HCT116 (cell line): ENCODE measurements around the gene ZNF853. TPM values are rescaled to one million over a fixed set of nuclear protein-coding genes. Genes with fewer than 3 reads are reported as not detected.

Experiments
- ATAC-seq: fragments of 200-7000 bp; cut with Tn5 transposase; 2 replicates; pipeline ENCODE4 v1.9.1; 2020; ENCODE audit warnings: mild to moderate bottlenecking, moderate library complexity
- BruUV-seq: library from RNA; stranded (reverse); fragments of 400-500 nt; replicated peaks from 2 replicates; lab custom pipeline; 2021; lab: Mats Ljungman, UMichigan
- CTCF ChIA-PET: fragments of 300-600 bp; sonication (Branson Sonifier 250); formaldehyde crosslinking; loops from one replicate; lab custom pipeline; 2021; ENCODE audit warnings: antibody characterized with exemption; lab: Charles Lee
- POLR2A ChIA-PET: fragments of 300-600, 350-600 bp; sonication (Branson Sonifier 250); formaldehyde crosslinking; loops from one replicate; lab custom pipeline; 2021; ENCODE audit warnings: antibody characterized with exemption; lab: Charles Lee
- RAD21 ChIA-PET, 2 experiments: fragments of 300-600 bp; sonication (Branson Sonifier 250); formaldehyde crosslinking; loops; one replicate each; lab custom pipeline; 2023; ENCODE audit warnings: low total read pairs in 2 of 2; ENCODE audit not compliant: uncharacterized antibody in 2 of 2, unreplicated experiment in 2 of 2, low non-redundant PET in 1 of 2; lab: Charles Lee
- DNase-seq: peaks from one replicate; pipeline ENCODE4 v3.0.0-alpha.2; 2010; ENCODE audit warnings: low read depth, low spot score
- H2AFZ ChIP-seq: fragments of 200-600 bp; shearing (Covaris generic), sonication (generic); 2 replicates; pipeline ENCODE4 v1.6.1; 2017; ENCODE audit warnings: low read depth, mixed run types, mixed read lengths, antibody characterized with exemption, low read length; ENCODE audit not compliant: poor library complexity, severe bottlenecking
- H3K27ac ChIP-seq: 2 replicates; pipeline ENCODE4 v1.5.1; 2012; ENCODE audit warnings: low read depth, low read length
- H3K27me3 ChIP-seq: fragments of 200-600 bp; sonication (generic); 2 replicates; pipeline ENCODE4 v1.6.1; 2016; ENCODE audit warnings: mixed run types, low read length, mixed read lengths; ENCODE audit not compliant: insufficient read depth
- H3K36me3 ChIP-seq, 2 experiments: fragments of 200-500 bp in 1 of 2; fragments of 200-600 bp in 1 of 2; sonication (Bioruptor generic) in 1 of 2; sonication (generic) in 1 of 2; 2 replicates each; pipeline versions ENCODE4 v1.5.1 to v1.6.1; 2014 to 2016; ENCODE audit warnings: low read length in 2 of 2, inconsistent platforms in 1 of 2, mixed read lengths in 1 of 2, mixed run types in 1 of 2; ENCODE audit not compliant: insufficient read depth in 2 of 2, control insufficient read depth in 1 of 2
- H3K4me1 ChIP-seq, 2 experiments: fragments of 200-600 bp in 1 of 2; sonication (generic) in 1 of 2; 2 replicates each; pipeline versions ENCODE4 v1.5.1 to v1.6.1; 2012 to 2017; ENCODE audit warnings: low read length in 2 of 2, inconsistent platforms in 1 of 2, mild to moderate bottlenecking in 1 of 2, mixed read lengths in 1 of 2, mixed run types in 1 of 2, moderate library complexity in 1 of 2; ENCODE audit not compliant: insufficient read depth in 2 of 2, control insufficient read depth in 1 of 2
- H3K4me2 ChIP-seq: fragments of 200-600 bp; sonication (generic); 2 replicates; pipeline ENCODE4 v1.6.1; 2017; ENCODE audit warnings: mixed run types, low read length, mixed read lengths
- H3K4me3 ChIP-seq, 2 experiments: fragments of 200-600 bp in 1 of 2; sonication (generic) in 1 of 2; replicated peaks in 1 of 2; 2 replicates each; pipeline ENCODE4 v1.5.1; 2011 to 2016; ENCODE audit warnings: low read length in 2 of 2, control low read depth in 1 of 2, low read depth in 1 of 2, mild to moderate bottlenecking in 1 of 2, mixed read lengths in 1 of 2, mixed run types in 1 of 2
- H3K79me2 ChIP-seq: fragments of 200-600 bp; sonication (generic); 2 replicates; pipeline ENCODE4 v1.6.1; 2017; ENCODE audit warnings: mild to moderate bottlenecking, mixed run types, low read length, moderate library complexity, mixed read lengths; ENCODE audit not compliant: insufficient read depth
- H3K9ac ChIP-seq: fragments of 200-600 bp; sonication (generic); 2 replicates; pipeline ENCODE4 v1.6.1; 2016; ENCODE audit warnings: low read length, mixed read lengths
- H3K9me2 ChIP-seq: fragments of 200-600 bp; sonication (generic), shearing (Covaris generic); 2 replicates; pipeline ENCODE4 v1.6.1; 2017; ENCODE audit warnings: mixed run types, mild to moderate bottlenecking, moderate library complexity; ENCODE audit not compliant: insufficient read depth
- H3K9me3 ChIP-seq, 2 experiments: fragments of 200-500 bp in 1 of 2; fragments of 200-600 bp in 1 of 2; sonication (Bioruptor generic) in 1 of 2; sonication (generic) in 1 of 2; 2 replicates each; pipeline ENCODE4 v1.6.1; 2014 to 2017; ENCODE audit warnings: low read length in 2 of 2, mixed read lengths in 2 of 2, inconsistent platforms in 1 of 2, low read depth in 1 of 2, mild to moderate bottlenecking in 1 of 2, mixed run types in 1 of 2, moderate library complexity in 1 of 2; ENCODE audit not compliant: control insufficient read depth in 1 of 2, insufficient read depth in 1 of 2
- H4K20me1 ChIP-seq: fragments of 200-600 bp; sonication (generic), shearing (Covaris generic); 2 replicates; pipeline ENCODE4 v1.6.1; 2017; ENCODE audit warnings: mixed run types, mild to moderate bottlenecking, moderate library complexity; ENCODE audit not compliant: insufficient read depth
- CBX3 ChIP-seq: IDR thresholded peaks from 2 replicates; pipeline ENCODE4 v1.6.1; 2012; ENCODE audit warnings: low read depth
- CEBPB ChIP-seq: IDR thresholded peaks from 2 replicates; pipeline ENCODE4 v1.6.1; 2012; ENCODE audit warnings: low read depth
- CTCF ChIP-seq, 3 experiments: fragments of 200-600 bp in 1 of 3; sonication (generic) in 1 of 3; IDR thresholded peaks in 2 of 3; conservative IDR thresholded peaks in 1 of 3; 2 replicates each; pipeline ENCODE4 v1.5.1; 2012 to 2017; ENCODE audit warnings: low read depth in 2 of 3, low read length in 2 of 3, antibody characterized with exemption in 1 of 3, borderline replicate concordance in 1 of 3, control low read depth in 1 of 3, mild to moderate bottlenecking in 1 of 3, mixed read lengths in 1 of 3, mixed run types in 1 of 3, moderate library complexity in 1 of 3; ENCODE audit not compliant: insufficient read depth in 1 of 3
- EGR1 ChIP-seq: IDR thresholded peaks from 2 replicates; pipeline ENCODE4 v1.6.1; 2012; ENCODE audit warnings: low read depth
- ELF1 ChIP-seq: IDR thresholded peaks from 2 replicates; pipeline ENCODE4 v1.6.1; 2012; ENCODE audit warnings: low read depth, borderline replicate concordance
- EZH2 ChIP-seq: fragments of 200-600 bp; sonication (generic); IDR thresholded peaks from 2 replicates; pipeline ENCODE4 v1.6.1; 2017; ENCODE audit warnings: antibody characterized with exemption, mixed run types
- FOSL1 ChIP-seq: IDR thresholded peaks from 2 replicates; pipeline ENCODE4 v1.6.1; 2012; ENCODE audit warnings: low read depth
- JUND ChIP-seq: IDR thresholded peaks from 2 replicates; pipeline ENCODE4 v1.6.1; 2012
- MAX ChIP-seq: IDR thresholded peaks from 2 replicates; pipeline ENCODE4 v1.6.1; 2012
- POLR2A ChIP-seq: IDR thresholded peaks from 2 replicates; pipeline ENCODE4 v1.7.0; 2011; ENCODE audit warnings: borderline replicate concordance; ENCODE audit not compliant: insufficient read depth, insufficient read length; ENCODE audit errors: extremely low read depth
- RAD21 ChIP-seq: IDR thresholded peaks from 2 replicates; pipeline ENCODE4 v1.6.1; 2012; ENCODE audit warnings: low read depth, mild to moderate bottlenecking
- SIN3A ChIP-seq: IDR thresholded peaks from 2 replicates; pipeline ENCODE4 v1.6.1; 2012; ENCODE audit warnings: low read depth
- SRF ChIP-seq: IDR thresholded peaks from 2 replicates; pipeline ENCODE4 v1.6.1; 2012; ENCODE audit warnings: low read depth
- YY1 ChIP-seq: IDR thresholded peaks from 2 replicates; pipeline ENCODE4 v1.6.1; 2011; ENCODE audit warnings: low read length, low read depth, moderate library complexity, mild to moderate bottlenecking; ENCODE audit not compliant: insufficient replicate concordance; ENCODE audit errors: extremely low read depth
- intact Hi-C: fragments of 100-400 bp; cut with micrococcal nuclease; formaldehyde crosslinking; loops from 2 replicates; pipeline ENCODE4 v1.10.0; 2022
- total RNA-seq: library from RNA; stranded (reverse); gene quantifications from one replicate; pipeline ENCODE4 v1.2.1, GENCODE V29; 2021; ENCODE audit not compliant: unreplicated experiment
- TF ChIP-seq, protein P1 (sequence below): IDR thresholded peaks from 2 replicates; pipeline ENCODE4 v1.6.1; 2011; ENCODE audit warnings: mild to moderate bottlenecking, low read length, moderate library complexity; ENCODE audit not compliant: insufficient replicate concordance; ENCODE audit errors: extremely low read depth
- TF ChIP-seq, protein P2 (sequence below): IDR thresholded peaks from 2 replicates; pipeline ENCODE4 v1.6.1; 2012
- TF ChIP-seq, protein P3 (sequence below): IDR thresholded peaks from 2 replicates; pipeline ENCODE4 v1.6.1; 2012; ENCODE audit warnings: low read depth

Gene ZNF853
- total RNA-seq, 1 experiment from 2014 or later, result 0.05 TPM

DNA sequence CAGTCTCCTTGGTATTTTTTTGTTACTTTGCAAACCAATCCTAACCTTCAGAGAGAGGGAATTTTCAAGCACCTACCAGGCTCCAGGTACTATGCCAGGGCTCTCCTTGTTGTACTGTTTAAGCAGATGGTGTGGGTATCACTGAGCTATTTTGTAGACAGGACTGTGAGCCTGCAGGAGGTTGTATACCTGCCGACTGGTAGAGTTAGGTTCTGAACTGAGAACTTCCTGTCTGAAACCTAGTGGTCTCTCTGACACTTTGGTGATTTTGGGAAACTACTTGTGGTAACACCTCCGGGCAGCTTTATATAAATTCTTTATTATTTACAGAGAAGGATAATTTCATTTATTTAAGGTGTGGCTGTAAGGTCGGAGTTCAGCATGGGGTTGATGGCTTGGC lies 4.6 kb downstream of the ZNF853 start:
- POLR2A ChIA-PET, result no interaction called here
- no peaks in the 10 kb centered on the region for H3K9me3 ChIP-seq
- no peak overlapping the region for H3K27ac ChIP-seq
- intact Hi-C loops, result no loop called here
- CTCF ChIA-PET, result no interaction called here
- H3K9me2 ChIP-seq, result no peaks in the 10 kb centered on the region
- H3K4me3 ChIP-seq, result no peak overlapping the region
- DNase-seq, result no peak
- H4K20me1 ChIP-seq, result no peaks in the 10 kb centered on the region
- no peak for ATAC-seq
- H2AFZ ChIP-seq, result no peak overlapping the region
- no peak overlapping the region for H3K9ac ChIP-seq
- no peaks in the 10 kb centered on the region for H3K4me1 ChIP-seq
- H3K27me3 ChIP-seq, result peaks cover 3% of the 10 kb centered on the region; the same call in 1 of the 2 replicates
- BruUV-seq, result no TSS peak
- RAD21 ChIA-PET, result no interaction called here
- H3K79me2 ChIP-seq, result no peaks in the 10 kb centered on the region
- no peak for TF ChIP-seq CBX3
- no peak for TF ChIP-seq JUND
- TF ChIP-seq RAD21, result no peak
- no peak for TF ChIP-seq POLR2A
- TF ChIP-seq, protein P1, sequence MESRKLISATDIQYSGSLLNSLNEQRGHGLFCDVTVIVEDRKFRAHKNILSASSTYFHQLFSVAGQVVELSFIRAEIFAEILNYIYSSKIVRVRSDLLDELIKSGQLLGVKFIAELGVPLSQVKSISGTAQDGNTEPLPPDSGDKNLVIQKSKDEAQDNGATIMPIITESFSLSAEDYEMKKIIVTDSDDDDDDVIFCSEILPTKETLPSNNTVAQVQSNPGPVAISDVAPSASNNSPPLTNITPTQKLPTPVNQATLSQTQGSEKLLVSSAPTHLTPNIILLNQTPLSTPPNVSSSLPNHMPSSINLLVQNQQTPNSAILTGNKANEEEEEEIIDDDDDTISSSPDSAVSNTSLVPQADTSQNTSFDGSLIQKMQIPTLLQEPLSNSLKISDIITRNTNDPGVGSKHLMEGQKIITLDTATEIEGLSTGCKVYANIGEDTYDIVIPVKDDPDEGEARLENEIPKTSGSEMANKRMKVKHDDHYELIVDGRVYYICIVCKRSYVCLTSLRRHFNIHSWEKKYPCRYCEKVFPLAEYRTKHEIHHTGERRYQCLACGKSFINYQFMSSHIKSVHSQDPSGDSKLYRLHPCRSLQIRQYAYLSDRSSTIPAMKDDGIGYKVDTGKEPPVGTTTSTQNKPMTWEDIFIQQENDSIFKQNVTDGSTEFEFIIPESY, result no peak
- TF ChIP-seq ELF1, result no peak
- no peak for TF ChIP-seq FOSL1
- no peak for TF ChIP-seq YY1
- TF ChIP-seq MAX, result no peak
- no peak for TF ChIP-seq SIN3A
- no peak for TF ChIP-seq SRF
- no peak for TF ChIP-seq EGR1
- TF ChIP-seq, protein P2, sequence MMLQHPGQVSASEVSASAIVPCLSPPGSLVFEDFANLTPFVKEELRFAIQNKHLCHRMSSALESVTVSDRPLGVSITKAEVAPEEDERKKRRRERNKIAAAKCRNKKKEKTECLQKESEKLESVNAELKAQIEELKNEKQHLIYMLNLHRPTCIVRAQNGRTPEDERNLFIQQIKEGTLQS, result no peak
- TF ChIP-seq, protein P3, sequence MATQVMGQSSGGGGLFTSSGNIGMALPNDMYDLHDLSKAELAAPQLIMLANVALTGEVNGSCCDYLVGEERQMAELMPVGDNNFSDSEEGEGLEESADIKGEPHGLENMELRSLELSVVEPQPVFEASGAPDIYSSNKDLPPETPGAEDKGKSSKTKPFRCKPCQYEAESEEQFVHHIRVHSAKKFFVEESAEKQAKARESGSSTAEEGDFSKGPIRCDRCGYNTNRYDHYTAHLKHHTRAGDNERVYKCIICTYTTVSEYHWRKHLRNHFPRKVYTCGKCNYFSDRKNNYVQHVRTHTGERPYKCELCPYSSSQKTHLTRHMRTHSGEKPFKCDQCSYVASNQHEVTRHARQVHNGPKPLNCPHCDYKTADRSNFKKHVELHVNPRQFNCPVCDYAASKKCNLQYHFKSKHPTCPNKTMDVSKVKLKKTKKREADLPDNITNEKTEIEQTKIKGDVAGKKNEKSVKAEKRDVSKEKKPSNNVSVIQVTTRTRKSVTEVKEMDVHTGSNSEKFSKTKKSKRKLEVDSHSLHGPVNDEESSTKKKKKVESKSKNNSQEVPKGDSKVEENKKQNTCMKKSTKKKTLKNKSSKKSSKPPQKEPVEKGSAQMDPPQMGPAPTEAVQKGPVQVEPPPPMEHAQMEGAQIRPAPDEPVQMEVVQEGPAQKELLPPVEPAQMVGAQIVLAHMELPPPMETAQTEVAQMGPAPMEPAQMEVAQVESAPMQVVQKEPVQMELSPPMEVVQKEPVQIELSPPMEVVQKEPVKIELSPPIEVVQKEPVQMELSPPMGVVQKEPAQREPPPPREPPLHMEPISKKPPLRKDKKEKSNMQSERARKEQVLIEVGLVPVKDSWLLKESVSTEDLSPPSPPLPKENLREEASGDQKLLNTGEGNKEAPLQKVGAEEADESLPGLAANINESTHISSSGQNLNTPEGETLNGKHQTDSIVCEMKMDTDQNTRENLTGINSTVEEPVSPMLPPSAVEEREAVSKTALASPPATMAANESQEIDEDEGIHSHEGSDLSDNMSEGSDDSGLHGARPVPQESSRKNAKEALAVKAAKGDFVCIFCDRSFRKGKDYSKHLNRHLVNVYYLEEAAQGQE, result no peak
- no peak for TF ChIP-seq CTCF (IDR thresholded peaks at IDR 0.05 in 2 of 3, conservative IDR thresholded peaks at IDR 0.05 in 1 of 3; ENCODE audit: borderline replicate concordance in 1 of 3, insufficient read depth in 1 of 3, low read depth in 2 of 3, low read length in 2 of 3)
- TF ChIP-seq CEBPB, result no peak
- TF ChIP-seq EZH2, result no peak
- no peaks in the 10 kb centered on the region for H3K36me3 ChIP-seq
- no peak overlapping the region for H3K4me2 ChIP-seq
